NCI-H187 treated with DMSO at 0.1 percent for 48 hours (cell line): ENCODE measurements around the gene MRM2.

Source experiments
- DNase-seq: peaks from one replicate; lab custom pipeline; 2025; lab: John Stamatoyannopoulos, UW

The MRM2 gene

GRCh38 chr7:2266911-2267310 is 24.9 kb upstream of the MRM2 start:
- DNase-seq = no peak

GRCh38 chr7:2264158-2264557 is 22.2 kb upstream of the MRM2 start:
- DNase-seq = no peak

GRCh38 chr7:2263176-2263575 is 21.2 kb upstream of the MRM2 start:
- DNase-seq = no peak

- no peak for DNase-seq
These were observed 19.6 kb upstream of the MRM2 start for GRCh38 chr7:2261611-2262010.

GRCh38 chr7:2260820-2261219 is 18.8 kb upstream of the MRM2 start:
- no peak for DNase-seq

GRCh38 chr7:2259480-2259879 is 17.5 kb upstream of the MRM2 start:
- DNase-seq = no peak

- no peak for DNase-seq
These were observed 16.8 kb upstream of the MRM2 start for GRCh38 chr7:2258661-2259365.

GRCh38 chr7:2257651-2258050 is 15.6 kb upstream of the MRM2 start:
- no peak for DNase-seq

- no peak for DNase-seq
These were observed 15.1 kb upstream of the MRM2 start for GRCh38 chr7:2257046-2257551.

- DNase-seq = no peak
These were observed 14.5 kb upstream of the MRM2 start for GRCh38 chr7:2256306-2257045.

- no peak for DNase-seq
These were observed 13.4 kb upstream of the MRM2 start for GRCh38 chr7:2255145-2256139.

GRCh38 chr7:2254429-2255144 is 12.6 kb upstream of the MRM2 start:
- no peak for DNase-seq

GRCh38 chr7:2253525-2254244 is 11.7 kb upstream of the MRM2 start:
- no peak for DNase-seq

- no peak for DNase-seq
These were observed 11.0 kb upstream of the MRM2 start for GRCh38 chr7:2253021-2253420.

GRCh38 chr7:2251841-2252771 is 10.1 kb upstream of the MRM2 start:
- DNase-seq = no peak

- DNase-seq = no peak
These were observed 9.4 kb upstream of the MRM2 start for GRCh38 chr7:2251381-2251780.

GRCh38 chr7:2249744-2250323 is 7.8 kb upstream of the MRM2 start:
- no peak for DNase-seq

GRCh38 chr7:2248984-2249694 is 7.1 kb upstream of the MRM2 start:
- DNase-seq = no peak
